ENCODE data around the gene SPATA12. TPM values are rescaled to one million over a fixed set of nuclear protein-coding genes. Genes with fewer than 3 reads are reported as not detected.

The SPATA12 gene
- total and polyA plus RNA-seq, 2 of the 8 experiments (the other 6 are each of a cell fraction or from before 2014, with no cell fraction given): 0.19 to 0.97 TPM

DNA sequence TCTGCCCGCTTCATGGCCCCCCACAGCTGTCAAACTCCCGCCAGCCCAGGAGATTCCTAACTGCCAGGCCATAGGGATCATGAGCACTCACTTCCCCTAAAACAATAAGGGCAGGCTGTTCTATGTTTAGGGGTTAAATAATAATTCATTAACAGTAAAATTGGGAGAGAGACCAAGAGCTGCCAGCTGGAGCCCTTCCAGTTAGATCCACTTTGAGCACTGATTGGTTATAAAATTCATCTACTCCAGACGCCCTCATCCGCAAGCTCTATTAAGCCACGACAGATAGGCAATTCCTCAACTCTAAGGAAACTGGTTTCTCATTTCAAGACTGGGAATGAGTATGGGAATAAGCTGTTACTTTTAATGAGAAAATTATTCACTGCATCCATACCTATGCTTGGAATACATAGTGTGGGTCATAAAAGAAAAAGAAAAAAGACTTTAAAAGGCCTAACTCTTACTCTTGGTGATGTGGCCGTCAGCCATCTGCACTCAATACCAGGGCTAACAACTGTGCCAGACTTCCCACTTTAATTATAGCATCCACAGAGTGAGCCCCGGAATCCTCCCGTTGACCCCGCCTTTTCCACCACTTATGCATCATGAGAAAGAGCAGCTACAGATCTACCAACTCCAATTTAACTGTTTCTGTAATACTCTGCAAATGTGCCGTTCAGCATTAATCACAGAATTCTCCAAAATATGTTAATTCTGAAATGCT is 60.1 kb downstream of the SPATA12 start:
- peaks cover 8 to 25% of the 10 kb centered on the region in 2 experiments for H4K20me1 ChIP-seq (replicated peaks in 1 of 2; ENCODE audit: control insufficient read depth in 1 of 2, insufficient read depth in 2 of 2, low read length in 2 of 2)
- 90% methylated on average over 10 of the region's 10 CpGs; no CpG with 5 or more reads in 1 of the 2 experiments for WGBS, 2 experiments (ENCODE audit: extremely low coverage in 1 of 2, insufficient coverage in 1 of 2, insufficient read length in 1 of 2, insufficient replicate concordance in 2 of 2, low coverage in 1 of 2, low lambda C conversion rate in 2 of 2, missing lambda C conversion rate in 1 of 2)
- no peak overlapping the region for H2BK12ac ChIP-seq (ENCODE audit: low read depth, low read length)
- CTCF ChIA-PET (ENCODE audit: partially characterized antibody): interaction anchor here (1.1 to 2.3 kb wide), 5 partner anchors 8 to 49 kb away, joined by 3 to 7 read pairs (median 6); no protein-coding TSS in a partner anchor
- H3K4me2 ChIP-seq (ENCODE audit: insufficient read depth in 1 of 2, low read depth in 2 of 2, low read length in 2 of 2): no peak overlapping the region
- H3K79me1 ChIP-seq (ENCODE audit: low read depth, low read length): peaks cover 2% of the 10 kb centered on the region; the same call in 1 of the 2 replicates
- H3K9me3 ChIP-seq (ENCODE audit: insufficient read depth in 2 of 2, low read depth in 1 of 2, low read length in 1 of 2): no peaks in the 10 kb centered on the region
- no peak overlapping the region for H3K9ac ChIP-seq (replicated peaks in 1 of 4; ENCODE audit: extremely low read depth in 1 of 4, low read depth in 3 of 4, low read length in 3 of 4)
- POLR2A ChIA-PET (ENCODE audit: partially characterized antibody): no interaction called here
- no peaks in the 10 kb centered on the region for H3K36me3 ChIP-seq (ENCODE audit: control insufficient read depth in 2 of 4, insufficient read depth in 4 of 4, low read length in 3 of 4)
- no peak overlapping the region for H4K91ac ChIP-seq (replicated peaks; ENCODE audit: insufficient read length, low read length)
- no peak overlapping the region for H3K27ac ChIP-seq (ENCODE audit: low read depth, low read length)
- no peak overlapping the region for H2BK120ac ChIP-seq (replicated peaks; ENCODE audit: low read depth, low read length)
- no peak overlapping the region for H3K23ac ChIP-seq (ENCODE audit: insufficient read length)
- H3K23me2 ChIP-seq (ENCODE audit: low read depth, low read length): no peaks in the 10 kb centered on the region
- H3K27me3 ChIP-seq (replicated peaks in 1 of 4; ENCODE audit: control insufficient read depth in 3 of 4, extremely low read depth in 1 of 4, insufficient read depth in 3 of 4, low read length in 3 of 4): peaks cover 4 to 19% (median 17%) of the 10 kb centered on the region in 4 experiments
- H2BK20ac ChIP-seq (ENCODE audit: low read length): no peak overlapping the region
- no peak overlapping the region for H3K18ac ChIP-seq (ENCODE audit: extremely low read depth, low read length)
- no peak for DNase-seq (ENCODE audit: low read depth in 1 of 2, low spot score in 2 of 2)
- no peak overlapping the region for H3K4me3 ChIP-seq (ENCODE audit: extremely low read depth in 1 of 4, insufficient read depth in 2 of 4, low read depth in 3 of 4, low read length in 4 of 4)
- peaks cover 3 to 10% (median 7%) of the 10 kb centered on the region in 4 experiments; a peak in 6 of 7 replicates for H3K4me1 ChIP-seq (replicated peaks in 1 of 4; ENCODE audit: control insufficient read depth in 3 of 4, insufficient read depth in 4 of 4, low read length in 3 of 4)
- H2AFZ ChIP-seq (ENCODE audit: low read length): no peak overlapping the region
- no peak overlapping the region for H2BK15ac ChIP-seq (ENCODE audit: low read length)
- no peak overlapping the region for H3K14ac ChIP-seq (ENCODE audit: insufficient read length)
- no peak overlapping the region for H4K5ac ChIP-seq (ENCODE audit: insufficient read length, low read depth, low read length)
- no peak for TF ChIP-seq HDAC6 (IDR thresholded peaks at IDR 0.05; ENCODE audit: low read depth, low read length)
- no peak for TF ChIP-seq SUZ12 (IDR thresholded peaks at IDR 0.05; ENCODE audit: low read length)
- no peak for TF ChIP-seq TAF7 (optimal IDR thresholded peaks at IDR 0.05; ENCODE audit: borderline replicate concordance, low read depth, low read length)
- no peak for TF ChIP-seq CHD2 (IDR thresholded peaks at IDR 0.05; ENCODE audit: low read length)
- TF ChIP-seq MAFK (IDR thresholded peaks at IDR 0.05; ENCODE audit: low read depth, low read length): no peak
- TF ChIP-seq TAF1 (IDR thresholded peaks at IDR 0.05; ENCODE audit: low read depth, low read length): no peak
- TF ChIP-seq TEAD4 (IDR thresholded peaks at IDR 0.05; ENCODE audit: low read depth, low read length): no peak
- TF ChIP-seq SP4 (IDR thresholded peaks at IDR 0.05; ENCODE audit: low read length): no peak
- no peak overlapping the region for H2AK5ac ChIP-seq (ENCODE audit: low read depth, low read length)
- no peak for FAIRE-seq
- no peak overlapping the region for H3K4ac ChIP-seq (replicated peaks; ENCODE audit: insufficient read length, low read depth, low read length)
- H4K8ac ChIP-seq (ENCODE audit: extremely low read depth, insufficient read depth, low read length): no peak overlapping the region
- no peak overlapping the region for H3K56ac ChIP-seq (replicated peaks; ENCODE audit: insufficient read length, low read depth, low read length)
- H2BK5ac ChIP-seq (ENCODE audit: low read depth, low read length): no peak overlapping the region
- H3K79me2 ChIP-seq (ENCODE audit: control insufficient read depth in 1 of 2, insufficient read depth in 2 of 2, low read length in 2 of 2): peaks cover 0 to 15% of the 10 kb centered on the region in 2 experiments; a peak in 2 of 4 replicates
